GM23338 (cell line): ENCODE measurements around the gene MCC.

Experiments
- CREB1 ChIP-seq: fragments of 250-450 bp; sonication (Bioruptor Pico); IDR thresholded peaks from 2 replicates; pipeline ENCODE4 v1.5.0; 2020; ENCODE audit warnings: low read depth, mild to moderate bottlenecking, moderate library complexity
- EZH2 ChIP-seq: fragments of 200-600 bp; sonication (generic); IDR thresholded peaks from one replicate; pipeline ENCODE4 v1.8.0; 2017; ENCODE audit warnings: antibody characterized with exemption, mild to moderate bottlenecking, low read depth; ENCODE audit not compliant: unreplicated experiment
- EZH2phosphoT487 ChIP-seq: fragments of 200-600 bp; sonication (generic); IDR thresholded peaks from one replicate; pipeline ENCODE4 v1.8.1; 2018; ENCODE audit warnings: antibody characterized with exemption; ENCODE audit not compliant: unreplicated experiment
- NANOG ChIP-seq: IDR thresholded peaks from 2 replicates; pipeline ENCODE4 v1.6.1; 2016; ENCODE audit warnings: antibody characterized with exemption, borderline replicate concordance
- POLR2AphosphoS5 ChIP-seq: IDR thresholded peaks from 2 replicates; pipeline ENCODE4 v1.6.1; 2016; ENCODE audit warnings: antibody characterized with exemption, low read depth
- ZNF114 ChIP-seq: fragments of 250-450 bp; sonication (Bioruptor Pico); IDR thresholded peaks from 2 replicates; pipeline ENCODE4 v1.5.0; 2020; ENCODE audit warnings: mild to moderate bottlenecking, moderate library complexity
- ZNF331 ChIP-seq: fragments of 250-450 bp; sonication (Bioruptor Pico); IDR thresholded peaks from 2 replicates; pipeline ENCODE4 v1.5.0; 2020; ENCODE audit warnings: low read depth, mild to moderate bottlenecking, moderate library complexity
- TF ChIP-seq, protein P1 (sequence below), 2 experiments: fragments of 200-600 bp in 1 of 2; sonication (generic) in 1 of 2; conservative IDR thresholded peaks; 2 replicates each; pipeline versions ENCODE4 v1.5.1 to v1.6.1; 2016 to 2017; ENCODE audit warnings: antibody characterized with exemption in 2 of 2, low read depth in 2 of 2, mild to moderate bottlenecking in 2 of 2, moderate library complexity in 1 of 2
- TF ChIP-seq, protein P2 (sequence below): IDR thresholded peaks from one replicate; pipeline ENCODE4 v1.6.1; 2018; ENCODE audit warnings: antibody characterized with exemption; ENCODE audit not compliant: unreplicated experiment

DNA sequence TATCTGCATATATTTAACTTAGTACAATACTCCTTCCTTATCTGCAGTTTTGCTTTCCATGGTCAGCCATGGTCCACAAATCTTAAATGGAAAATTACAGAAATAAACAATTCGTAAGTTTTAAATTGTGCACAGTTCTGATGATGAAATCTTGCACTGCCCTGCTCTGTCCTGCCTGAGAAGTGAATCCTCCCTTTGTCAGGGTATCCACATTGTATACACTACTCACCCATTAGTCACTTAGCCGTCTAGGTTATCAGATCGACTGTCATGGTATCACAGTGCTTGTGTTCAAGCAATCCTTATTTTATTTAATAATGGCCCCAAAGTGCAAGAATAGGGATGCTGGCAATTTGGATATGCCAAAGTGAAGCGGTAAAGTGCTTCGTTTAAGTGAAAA, 16.9 kb upstream of the MCC start:
- TF ChIP-seq, protein P1, sequence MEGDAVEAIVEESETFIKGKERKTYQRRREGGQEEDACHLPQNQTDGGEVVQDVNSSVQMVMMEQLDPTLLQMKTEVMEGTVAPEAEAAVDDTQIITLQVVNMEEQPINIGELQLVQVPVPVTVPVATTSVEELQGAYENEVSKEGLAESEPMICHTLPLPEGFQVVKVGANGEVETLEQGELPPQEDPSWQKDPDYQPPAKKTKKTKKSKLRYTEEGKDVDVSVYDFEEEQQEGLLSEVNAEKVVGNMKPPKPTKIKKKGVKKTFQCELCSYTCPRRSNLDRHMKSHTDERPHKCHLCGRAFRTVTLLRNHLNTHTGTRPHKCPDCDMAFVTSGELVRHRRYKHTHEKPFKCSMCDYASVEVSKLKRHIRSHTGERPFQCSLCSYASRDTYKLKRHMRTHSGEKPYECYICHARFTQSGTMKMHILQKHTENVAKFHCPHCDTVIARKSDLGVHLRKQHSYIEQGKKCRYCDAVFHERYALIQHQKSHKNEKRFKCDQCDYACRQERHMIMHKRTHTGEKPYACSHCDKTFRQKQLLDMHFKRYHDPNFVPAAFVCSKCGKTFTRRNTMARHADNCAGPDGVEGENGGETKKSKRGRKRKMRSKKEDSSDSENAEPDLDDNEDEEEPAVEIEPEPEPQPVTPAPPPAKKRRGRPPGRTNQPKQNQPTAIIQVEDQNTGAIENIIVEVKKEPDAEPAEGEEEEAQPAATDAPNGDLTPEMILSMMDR (conservative IDR thresholded peaks at IDR 0.05; ENCODE audit: low read depth in 2 of 2), result no peak
- TF ChIP-seq EZH2 (no peak), ZNF114 (CRISPR knock-in tag) (no peak), POLR2AphosphoS5 (no peak), NANOG (no peak), CREB1 (CRISPR knock-in tag) (no peak), EZH2phosphoT487 (no peak), ZNF331 (CRISPR knock-in tag) (no peak)
- TF ChIP-seq, protein P2, sequence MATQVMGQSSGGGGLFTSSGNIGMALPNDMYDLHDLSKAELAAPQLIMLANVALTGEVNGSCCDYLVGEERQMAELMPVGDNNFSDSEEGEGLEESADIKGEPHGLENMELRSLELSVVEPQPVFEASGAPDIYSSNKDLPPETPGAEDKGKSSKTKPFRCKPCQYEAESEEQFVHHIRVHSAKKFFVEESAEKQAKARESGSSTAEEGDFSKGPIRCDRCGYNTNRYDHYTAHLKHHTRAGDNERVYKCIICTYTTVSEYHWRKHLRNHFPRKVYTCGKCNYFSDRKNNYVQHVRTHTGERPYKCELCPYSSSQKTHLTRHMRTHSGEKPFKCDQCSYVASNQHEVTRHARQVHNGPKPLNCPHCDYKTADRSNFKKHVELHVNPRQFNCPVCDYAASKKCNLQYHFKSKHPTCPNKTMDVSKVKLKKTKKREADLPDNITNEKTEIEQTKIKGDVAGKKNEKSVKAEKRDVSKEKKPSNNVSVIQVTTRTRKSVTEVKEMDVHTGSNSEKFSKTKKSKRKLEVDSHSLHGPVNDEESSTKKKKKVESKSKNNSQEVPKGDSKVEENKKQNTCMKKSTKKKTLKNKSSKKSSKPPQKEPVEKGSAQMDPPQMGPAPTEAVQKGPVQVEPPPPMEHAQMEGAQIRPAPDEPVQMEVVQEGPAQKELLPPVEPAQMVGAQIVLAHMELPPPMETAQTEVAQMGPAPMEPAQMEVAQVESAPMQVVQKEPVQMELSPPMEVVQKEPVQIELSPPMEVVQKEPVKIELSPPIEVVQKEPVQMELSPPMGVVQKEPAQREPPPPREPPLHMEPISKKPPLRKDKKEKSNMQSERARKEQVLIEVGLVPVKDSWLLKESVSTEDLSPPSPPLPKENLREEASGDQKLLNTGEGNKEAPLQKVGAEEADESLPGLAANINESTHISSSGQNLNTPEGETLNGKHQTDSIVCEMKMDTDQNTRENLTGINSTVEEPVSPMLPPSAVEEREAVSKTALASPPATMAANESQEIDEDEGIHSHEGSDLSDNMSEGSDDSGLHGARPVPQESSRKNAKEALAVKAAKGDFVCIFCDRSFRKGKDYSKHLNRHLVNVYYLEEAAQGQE, result no peak
